ENCODE data around the gene UPP2. TPM values are rescaled to one million over a fixed set of nuclear protein-coding genes. Genes with fewer than 3 reads are reported as not detected.
A peak's percentile ranks its signal among the peaks of the same experiment; 100 is the strongest.

The UPP2 gene
- total and polyA plus RNA-seq, 2 of the 13 experiments (the other 11 are each of a cell fraction or from before 2014, with no cell fraction given), result 0.07 to 0.28 TPM

DNA sequence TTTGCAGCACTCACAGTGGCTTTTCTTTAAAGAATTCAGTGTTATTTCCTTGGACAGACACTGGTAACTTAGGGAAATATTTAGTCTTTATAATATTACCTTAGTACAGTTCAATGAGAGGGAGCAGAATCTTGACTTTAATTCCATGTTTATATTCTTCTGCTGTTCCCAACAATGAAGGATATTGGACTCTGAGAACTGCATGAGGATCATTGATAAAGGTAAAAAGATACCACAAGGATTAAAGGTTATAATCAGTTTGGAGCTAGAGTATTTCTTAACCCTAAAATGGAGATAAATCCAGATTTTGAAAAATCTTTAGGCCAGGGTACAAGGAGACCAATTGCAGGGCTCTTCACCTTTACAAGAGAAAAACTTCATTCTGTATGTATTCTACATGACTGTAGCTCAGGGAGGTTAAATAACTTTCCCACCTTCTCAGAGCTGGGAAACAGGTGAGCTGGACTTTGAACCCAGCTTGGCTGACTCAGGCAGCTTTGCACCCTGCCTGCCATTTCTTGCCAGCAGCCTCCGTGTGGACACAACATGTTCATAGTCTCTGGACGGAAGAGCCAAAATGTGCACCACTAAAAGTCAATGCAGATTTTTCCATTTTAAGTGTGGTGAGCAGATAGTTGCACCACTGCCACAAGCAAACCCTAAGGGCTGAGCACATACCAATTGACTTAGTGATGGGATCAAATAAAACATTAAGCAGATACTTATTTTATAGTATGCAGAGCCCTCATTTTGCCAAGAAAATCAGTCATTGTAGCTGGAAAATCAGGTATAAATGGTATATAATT lies 26.7 kb downstream of the UPP2 start (continued):
- TF ChIP-seq, protein P1, sequence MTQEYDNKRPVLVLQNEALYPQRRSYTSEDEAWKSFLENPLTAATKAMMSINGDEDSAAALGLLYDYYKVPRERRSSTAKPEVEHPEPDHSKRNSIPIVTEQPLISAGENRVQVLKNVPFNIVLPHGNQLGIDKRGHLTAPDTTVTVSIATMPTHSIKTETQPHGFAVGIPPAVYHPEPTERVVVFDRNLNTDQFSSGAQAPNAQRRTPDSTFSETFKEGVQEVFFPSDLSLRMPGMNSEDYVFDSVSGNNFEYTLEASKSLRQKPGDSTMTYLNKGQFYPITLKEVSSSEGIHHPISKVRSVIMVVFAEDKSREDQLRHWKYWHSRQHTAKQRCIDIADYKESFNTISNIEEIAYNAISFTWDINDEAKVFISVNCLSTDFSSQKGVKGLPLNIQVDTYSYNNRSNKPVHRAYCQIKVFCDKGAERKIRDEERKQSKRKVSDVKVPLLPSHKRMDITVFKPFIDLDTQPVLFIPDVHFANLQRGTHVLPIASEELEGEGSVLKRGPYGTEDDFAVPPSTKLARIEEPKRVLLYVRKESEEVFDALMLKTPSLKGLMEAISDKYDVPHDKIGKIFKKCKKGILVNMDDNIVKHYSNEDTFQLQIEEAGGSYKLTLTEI (CRISPR knock-in tag; conservative IDR thresholded peaks at IDR 0.05), result no peak
- TF ChIP-seq, protein P2, sequence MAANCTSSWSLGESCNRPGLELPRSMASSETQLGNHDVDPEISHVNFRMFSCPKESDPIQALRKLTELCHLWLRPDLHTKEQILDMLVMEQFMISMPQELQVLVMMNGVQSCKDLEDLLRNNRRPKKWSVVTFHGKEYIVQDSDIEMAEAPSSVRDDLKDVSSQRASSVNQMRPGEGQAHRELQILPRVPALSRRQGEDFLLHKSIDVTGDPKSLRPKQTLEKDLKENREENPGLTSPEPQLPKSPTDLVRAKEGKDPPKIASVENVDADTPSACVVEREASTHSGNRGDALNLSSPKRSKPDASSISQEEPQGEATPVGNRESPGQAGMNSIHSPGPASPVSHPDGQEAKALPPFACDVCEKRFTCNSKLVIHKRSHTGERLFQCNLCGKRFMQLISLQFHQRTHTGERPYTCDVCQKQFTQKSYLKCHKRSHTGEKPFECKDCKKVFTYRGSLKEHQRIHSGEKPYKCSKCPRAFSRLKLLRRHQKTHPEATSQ (CRISPR knock-in tag; IDR thresholded peaks at IDR 0.05; ENCODE audit: borderline replicate concordance), result no peak
- TF ChIP-seq, protein P3, sequence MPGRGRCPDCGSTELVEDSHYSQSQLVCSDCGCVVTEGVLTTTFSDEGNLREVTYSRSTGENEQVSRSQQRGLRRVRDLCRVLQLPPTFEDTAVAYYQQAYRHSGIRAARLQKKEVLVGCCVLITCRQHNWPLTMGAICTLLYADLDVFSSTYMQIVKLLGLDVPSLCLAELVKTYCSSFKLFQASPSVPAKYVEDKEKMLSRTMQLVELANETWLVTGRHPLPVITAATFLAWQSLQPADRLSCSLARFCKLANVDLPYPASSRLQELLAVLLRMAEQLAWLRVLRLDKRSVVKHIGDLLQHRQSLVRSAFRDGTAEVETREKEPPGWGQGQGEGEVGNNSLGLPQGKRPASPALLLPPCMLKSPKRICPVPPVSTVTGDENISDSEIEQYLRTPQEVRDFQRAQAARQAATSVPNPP (CRISPR knock-in tag; IDR thresholded peaks at IDR 0.05), result no peak
- TF ChIP-seq, protein P4, sequence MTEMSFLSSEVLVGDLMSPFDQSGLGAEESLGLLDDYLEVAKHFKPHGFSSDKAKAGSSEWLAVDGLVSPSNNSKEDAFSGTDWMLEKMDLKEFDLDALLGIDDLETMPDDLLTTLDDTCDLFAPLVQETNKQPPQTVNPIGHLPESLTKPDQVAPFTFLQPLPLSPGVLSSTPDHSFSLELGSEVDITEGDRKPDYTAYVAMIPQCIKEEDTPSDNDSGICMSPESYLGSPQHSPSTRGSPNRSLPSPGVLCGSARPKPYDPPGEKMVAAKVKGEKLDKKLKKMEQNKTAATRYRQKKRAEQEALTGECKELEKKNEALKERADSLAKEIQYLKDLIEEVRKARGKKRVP (CRISPR knock-in tag; IDR thresholded peaks at IDR 0.05), result 0 out of 4 replicates have a peak, but pooled peaks of 1 of the 2 experiments have one; percentile 32
- no peak for TF ChIP-seq KLF13 (CRISPR knock-in tag; IDR thresholded peaks at IDR 0.05)
- TF ChIP-seq ZNF484 (CRISPR knock-in tag; IDR thresholded peaks at IDR 0.05; ENCODE audit: borderline replicate concordance, low read depth), result no peak
- no peak for TF ChIP-seq RORA (CRISPR knock-in tag; IDR thresholded peaks at IDR 0.05)
- TF ChIP-seq, protein P5, sequence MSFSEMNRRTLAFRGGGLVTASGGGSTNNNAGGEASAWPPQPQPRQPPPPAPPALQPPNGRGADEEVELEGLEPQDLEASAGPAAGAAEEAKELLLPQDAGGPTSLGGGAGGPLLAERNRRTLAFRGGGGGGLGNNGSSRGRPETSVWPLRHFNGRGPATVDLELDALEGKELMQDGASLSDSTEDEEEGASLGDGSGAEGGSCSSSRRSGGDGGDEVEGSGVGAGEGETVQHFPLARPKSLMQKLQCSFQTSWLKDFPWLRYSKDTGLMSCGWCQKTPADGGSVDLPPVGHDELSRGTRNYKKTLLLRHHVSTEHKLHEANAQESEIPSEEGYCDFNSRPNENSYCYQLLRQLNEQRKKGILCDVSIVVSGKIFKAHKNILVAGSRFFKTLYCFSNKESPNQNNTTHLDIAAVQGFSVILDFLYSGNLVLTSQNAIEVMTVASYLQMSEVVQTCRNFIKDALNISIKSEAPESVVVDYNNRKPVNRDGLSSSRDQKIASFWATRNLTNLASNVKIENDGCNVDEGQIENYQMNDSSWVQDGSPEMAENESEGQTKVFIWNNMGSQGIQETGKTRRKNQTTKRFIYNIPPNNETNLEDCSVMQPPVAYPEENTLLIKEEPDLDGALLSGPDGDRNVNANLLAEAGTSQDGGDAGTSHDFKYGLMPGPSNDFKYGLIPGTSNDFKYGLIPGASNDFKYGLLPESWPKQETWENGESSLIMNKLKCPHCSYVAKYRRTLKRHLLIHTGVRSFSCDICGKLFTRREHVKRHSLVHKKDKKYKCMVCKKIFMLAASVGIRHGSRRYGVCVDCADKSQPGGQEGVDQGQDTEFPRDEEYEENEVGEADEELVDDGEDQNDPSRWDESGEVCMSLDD (CRISPR knock-in tag; IDR thresholded peaks at IDR 0.05; ENCODE audit: borderline replicate concordance), result no peak
- no peak for TF ChIP-seq BHLHE40 (IDR thresholded peaks at IDR 0.05; ENCODE audit: low read length)
- peak; percentile 45; the same call in 1 of the 2 replicates for TF ChIP-seq ZNF430 (CRISPR knock-in tag; IDR thresholded peaks at IDR 0.05)
- TF ChIP-seq ZNF367 (CRISPR knock-in tag; IDR thresholded peaks at IDR 0.05; ENCODE audit: borderline replicate concordance), result no peak
- TF ChIP-seq, protein P6, sequence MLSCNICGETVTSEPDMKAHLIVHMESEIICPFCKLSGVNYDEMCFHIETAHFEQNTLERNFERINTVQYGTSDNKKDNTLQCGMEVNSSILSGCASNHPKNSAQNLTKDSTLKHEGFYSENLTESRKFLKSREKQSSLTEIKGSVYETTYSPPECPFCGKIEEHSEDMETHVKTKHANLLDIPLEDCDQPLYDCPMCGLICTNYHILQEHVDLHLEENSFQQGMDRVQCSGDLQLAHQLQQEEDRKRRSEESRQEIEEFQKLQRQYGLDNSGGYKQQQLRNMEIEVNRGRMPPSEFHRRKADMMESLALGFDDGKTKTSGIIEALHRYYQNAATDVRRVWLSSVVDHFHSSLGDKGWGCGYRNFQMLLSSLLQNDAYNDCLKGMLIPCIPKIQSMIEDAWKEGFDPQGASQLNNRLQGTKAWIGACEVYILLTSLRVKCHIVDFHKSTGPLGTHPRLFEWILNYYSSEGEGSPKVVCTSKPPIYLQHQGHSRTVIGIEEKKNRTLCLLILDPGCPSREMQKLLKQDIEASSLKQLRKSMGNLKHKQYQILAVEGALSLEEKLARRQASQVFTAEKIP (CRISPR knock-in tag; IDR thresholded peaks at IDR 0.05; ENCODE audit: borderline replicate concordance), result no peak
- 0 out of 2 replicates have a peak, but pooled peaks have one; percentile 30 for TF ChIP-seq KAT7 (CRISPR knock-in tag; IDR thresholded peaks at IDR 0.05; ENCODE audit: borderline replicate concordance)
- TF ChIP-seq, protein P7, sequence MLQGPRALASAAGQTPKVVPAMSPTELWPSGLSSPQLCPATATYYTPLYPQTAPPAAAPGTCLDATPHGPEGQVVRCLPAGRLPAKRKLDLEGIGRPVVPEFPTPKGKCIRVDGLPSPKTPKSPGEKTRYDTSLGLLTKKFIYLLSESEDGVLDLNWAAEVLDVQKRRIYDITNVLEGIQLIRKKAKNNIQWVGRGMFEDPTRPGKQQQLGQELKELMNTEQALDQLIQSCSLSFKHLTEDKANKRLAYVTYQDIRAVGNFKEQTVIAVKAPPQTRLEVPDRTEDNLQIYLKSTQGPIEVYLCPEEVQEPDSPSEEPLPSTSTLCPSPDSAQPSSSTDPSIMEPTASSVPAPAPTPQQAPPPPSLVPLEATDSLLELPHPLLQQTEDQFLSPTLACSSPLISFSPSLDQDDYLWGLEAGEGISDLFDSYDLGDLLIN (CRISPR knock-in tag; IDR thresholded peaks at IDR 0.05; ENCODE audit: borderline replicate concordance), result no peak
- TF ChIP-seq ZNF282 (IDR thresholded peaks at IDR 0.05; ENCODE audit: partially characterized antibody), result no peak
- TF ChIP-seq ZNF333 (CRISPR knock-in tag; IDR thresholded peaks at IDR 0.05; ENCODE audit: borderline replicate concordance), result no peak
